DLD1 (cell line): ENCODE data around the gene OXA1L.
"Not testable (repeated sequence)": the region's sequence is repeated elsewhere in the genome, so short reads cannot be mapped to it uniquely, and the experiment has no call there.

Experiments used
- in situ Hi-C: cut with HindIII; loops from 2 replicates; pipeline ENCODE4 v1.10.0; 2017; ENCODE audit warnings: low sequenced_read_pairs

Gene OXA1L

GRCh38 chr14:22767323-22767589 is 768 bp downstream of the OXA1L start:
- in situ Hi-C loops = no loop called here

- in situ Hi-C loops = no loop called here
Measured at GRCh38 chr14:22768947-22769346, 2.5 kb downstream of the OXA1L start.

- in situ Hi-C loops = no loop called here
Measured at GRCh38 chr14:22769369-22769768, 2.9 kb downstream of the OXA1L start.

GRCh38 chr14:22770481-22771187 is 4.1 kb downstream of the OXA1L start:
- in situ Hi-C loops = no loop called here

- in situ Hi-C loops = no loop called here
Measured at GRCh38 chr14:22772725-22773124, 6.2 kb downstream of the OXA1L start.

GRCh38 chr14:22773162-22774010 is 6.9 kb downstream of the OXA1L start:
- in situ Hi-C loops = no loop called here

- in situ Hi-C loops = no loop called here
Measured at GRCh38 chr14:22774011-22774706, 7.7 kb downstream of the OXA1L start.

- in situ Hi-C loops = no loop called here
Measured at GRCh38 chr14:22776215-22776614, 9.7 kb downstream of the OXA1L start.

- in situ Hi-C loops = not testable (repeated sequence)
Measured at GRCh38 chr14:22776849-22777248, 10.4 kb downstream of the OXA1L start.

- in situ Hi-C loops = no loop called here
Measured at GRCh38 chr14:22778084-22778483, 11.6 kb downstream of the OXA1L start.

GRCh38 chr14:22780105-22780679 is 13.7 kb downstream of the OXA1L start:
- in situ Hi-C loops = no loop called here

GRCh38 chr14:22780941-22781300 is 14.4 kb downstream of the OXA1L start:
- in situ Hi-C loops = no loop called here

- in situ Hi-C loops = no loop called here
Measured at GRCh38 chr14:22781301-22781991, 15.0 kb downstream of the OXA1L start.

GRCh38 chr14:22786685-22787084 is 20.2 kb downstream of the OXA1L start:
- in situ Hi-C loops = no loop called here

GRCh38 chr14:22791301-22791700 is 24.8 kb downstream of the OXA1L start:
- in situ Hi-C loops = no loop called here

- in situ Hi-C loops = no loop called here
Measured at GRCh38 chr14:22792158-22792557, 25.7 kb downstream of the OXA1L start.

- in situ Hi-C loops = not testable (repeated sequence)
Measured at GRCh38 chr14:22793550-22793949, 27.1 kb downstream of the OXA1L start.

GRCh38 chr14:22793976-22794375 is 27.5 kb downstream of the OXA1L start:
- in situ Hi-C loops = no loop called here

GRCh38 chr14:22794551-22794951 is 28.1 kb downstream of the OXA1L start:
- in situ Hi-C loops = no loop called here

GRCh38 chr14:22796087-22796707 is 29.7 kb downstream of the OXA1L start:
- in situ Hi-C loops = no loop called here
